OCI-LY3 (cell line): ENCODE data around the gene UMAD1.

ENCODE experiments used
- H2AFZ ChIP-seq: fragments of 200-600, 300-600 bp; shearing (Covaris generic); 2 replicates; pipeline ENCODE4 v1.6.0; 2014; ENCODE audit warnings: antibody characterized with exemption, low read depth, low read length
- H3K27ac ChIP-seq: fragments of 200-600, 300-600 bp; sonication (generic); 2 replicates; pipeline ENCODE4 v1.5.1; 2014; ENCODE audit warnings: mild to moderate bottlenecking, low read length, moderate library complexity, mixed read lengths
- H3K27me3 ChIP-seq: fragments of 200-600, 300-600 bp; sonication (generic); 2 replicates; pipeline ENCODE4 v1.6.1; 2014; ENCODE audit warnings: low read depth, low read length, mixed read lengths
- H3K36me3 ChIP-seq: fragments of 200-600, 300-600 bp; sonication (generic); replicated peaks from 2 replicates; pipeline ENCODE3; 2014; ENCODE audit warnings: low read depth, low read length, mixed read lengths
- H3K4me1 ChIP-seq: fragments of 300-600, 200-600 bp; sonication (generic); 2 replicates; pipeline ENCODE4 v1.6.1; 2014; ENCODE audit warnings: low read length, mixed read lengths
- H3K4me2 ChIP-seq: fragments of 200-600, 300-600 bp; sonication (generic); 2 replicates; pipeline ENCODE4 v1.6.1; 2014; ENCODE audit warnings: low read length, mixed read lengths
- H3K4me3 ChIP-seq: fragments of 300-600, 200-600 bp; sonication (generic); 2 replicates; pipeline ENCODE4 v1.5.1; 2014; ENCODE audit warnings: antibody characterized with exemption, mild to moderate bottlenecking, low read length, moderate library complexity
- H3K79me2 ChIP-seq: fragments of 300-600, 200-600 bp; shearing (Covaris generic); 2 replicates; pipeline ENCODE4 v1.6.1; 2014; ENCODE audit warnings: mild to moderate bottlenecking, low read length, mixed read lengths
- H3K9ac ChIP-seq: fragments of 300-600, 200-600 bp; shearing (Covaris generic); 2 replicates; pipeline ENCODE4 v1.6.0; 2014; ENCODE audit warnings: mild to moderate bottlenecking, low read length, moderate library complexity
- H3K9me3 ChIP-seq: fragments of 200-600, 300-600 bp; shearing (Covaris generic); 2 replicates; pipeline ENCODE4 v1.6.1; 2014; ENCODE audit warnings: low read length, mixed read lengths; ENCODE audit not compliant: insufficient read depth
- H4K20me1 ChIP-seq: fragments of 200-600, 300-600 bp; sonication (generic); 2 replicates; pipeline ENCODE4 v1.6.1; 2016; ENCODE audit warnings: low read length, mixed read lengths; ENCODE audit not compliant: insufficient read depth
- CTCF ChIP-seq: fragments of 200-600, 300-600 bp; sonication (generic); IDR thresholded peaks from 2 replicates; pipeline ENCODE4 v1.5.1; 2014; ENCODE audit warnings: antibody characterized with exemption, low read length, low read depth
- EZH2phosphoT487 ChIP-seq: fragments of 200-600 bp; shearing (Covaris generic); IDR thresholded peaks from 2 replicates; pipeline ENCODE4 v1.6.1; 2018; ENCODE audit warnings: antibody characterized with exemption, mixed run types, low read depth

Gene UMAD1

GRCh38 chr7:7911369-7912123 is 271.0 kb downstream of the UMAD1 start:
- Histone ChIP-seq H3K27ac (no peak overlapping the region), H3K9ac (no peak overlapping the region), H3K4me1 (no peaks in the 10 kb centered on the region), H3K9me3 (no peaks in the 10 kb centered on the region), H3K4me3 (no peak overlapping the region), H3K4me2 (no peak overlapping the region), H3K36me3 (no peaks in the 10 kb centered on the region), H4K20me1 (no peaks in the 10 kb centered on the region), H2AFZ (no peak overlapping the region), H3K79me2 (no peaks in the 10 kb centered on the region), H3K27me3 (no peaks in the 10 kb centered on the region)
- TF ChIP-seq CTCF, result no peak
- no peak for TF ChIP-seq EZH2phosphoT487

- H4K20me1 ChIP-seq, result no peaks in the 10 kb centered on the region
- no peaks in the 10 kb centered on the region for H3K79me2 ChIP-seq
- no peaks in the 10 kb centered on the region for H3K4me1 ChIP-seq
- no peak overlapping the region for H3K27ac ChIP-seq
- H3K27me3 ChIP-seq, result no peaks in the 10 kb centered on the region
- no peak overlapping the region for H3K9ac ChIP-seq
- no peak overlapping the region for H3K4me3 ChIP-seq
- H2AFZ ChIP-seq, result no peak overlapping the region
- H3K4me2 ChIP-seq, result no peak overlapping the region
- TF ChIP-seq EZH2phosphoT487, result no peak
- no peak for TF ChIP-seq CTCF
- no peaks in the 10 kb centered on the region for H3K36me3 ChIP-seq
- H3K9me3 ChIP-seq, result no peaks in the 10 kb centered on the region
Observed at GRCh38 chr7:7912937-7913336, 272.4 kb downstream of the UMAD1 start.

GRCh38 chr7:7913504-7913903 is 273.0 kb downstream of the UMAD1 start:
- H4K20me1 ChIP-seq, result no peaks in the 10 kb centered on the region
- no peaks in the 10 kb centered on the region for H3K36me3 ChIP-seq
- no peak overlapping the region for H2AFZ ChIP-seq
- H3K4me1 ChIP-seq, result peaks cover 3% of the 10 kb centered on the region
- no peak overlapping the region for H3K9ac ChIP-seq
- H3K27me3 ChIP-seq, result no peaks in the 10 kb centered on the region
- H3K9me3 ChIP-seq, result no peaks in the 10 kb centered on the region
- no peak for TF ChIP-seq EZH2phosphoT487
- TF ChIP-seq CTCF, result no peak
- H3K4me2 ChIP-seq, result no peak overlapping the region
- no peak overlapping the region for H3K4me3 ChIP-seq
- H3K79me2 ChIP-seq, result no peaks in the 10 kb centered on the region
- no peak overlapping the region for H3K27ac ChIP-seq

- no peak overlapping the region for H3K9ac ChIP-seq
- no peaks in the 10 kb centered on the region for H3K9me3 ChIP-seq
- no peaks in the 10 kb centered on the region for H3K36me3 ChIP-seq
- no peaks in the 10 kb centered on the region for H3K27me3 ChIP-seq
- H3K4me1 ChIP-seq, result peaks cover 14% of the 10 kb centered on the region
- TF ChIP-seq EZH2phosphoT487, result no peak
- TF ChIP-seq CTCF, result no peak
- no peaks in the 10 kb centered on the region for H3K79me2 ChIP-seq
- H3K4me2 ChIP-seq, result no peak overlapping the region
- no peaks in the 10 kb centered on the region for H4K20me1 ChIP-seq
- H3K27ac ChIP-seq, result no peak overlapping the region
- H2AFZ ChIP-seq, result no peak overlapping the region
- no peak overlapping the region for H3K4me3 ChIP-seq
Observed at GRCh38 chr7:7914547-7914946, 274.0 kb downstream of the UMAD1 start.
